WERI-Rb-1 (cell line): ENCODE results near the gene TMEM25.

Experiments used
- DNase-seq: peaks from one replicate; pipeline ENCODE4 v3.0.0-alpha.2; 2020
- H3K27ac ChIP-seq: fragments of 250-450 bp; sonication (Bioruptor Pico); 2 replicates; pipeline ENCODE4 v1.5.1; 2020; ENCODE audit warnings: mild to moderate bottlenecking, moderate library complexity
- H3K27me3 ChIP-seq: fragments of 250-450 bp; sonication (Bioruptor Pico); 2 replicates; pipeline ENCODE4 v1.5.1; 2021; ENCODE audit warnings: mild to moderate bottlenecking, low read depth, moderate library complexity; ENCODE audit not compliant: insufficient read depth, severe bottlenecking
- H3K36me3 ChIP-seq: fragments of 250-450 bp; sonication (Bioruptor Pico); 2 replicates; pipeline ENCODE4 v1.5.1; 2020; ENCODE audit warnings: mild to moderate bottlenecking, moderate library complexity
- H3K4me3 ChIP-seq: 2 replicates; pipeline ENCODE4 v1.5.1; 2011; ENCODE audit warnings: low read depth, mild to moderate bottlenecking, control low read depth, low read length
- H3K9me3 ChIP-seq: fragments of 250-450 bp; sonication (Bioruptor Pico); 2 replicates; pipeline ENCODE4 v1.5.1; 2021; ENCODE audit warnings: mild to moderate bottlenecking, moderate library complexity; ENCODE audit not compliant: severe bottlenecking
- CTCF ChIP-seq: IDR thresholded peaks from 2 replicates; pipeline ENCODE4 v1.5.1; 2011; ENCODE audit warnings: low read depth, mild to moderate bottlenecking, control low read depth, inconsistent platforms, low read length

The TMEM25 gene

GRCh38 chr11:118521892-118522311, 9.1 kb upstream of the TMEM25 start:
- DNase-seq = no peak
- H3K27ac ChIP-seq = no peak overlapping the region
- H3K27me3 ChIP-seq = no peaks in the 10 kb centered on the region
- no peaks in the 10 kb centered on the region for H3K9me3 ChIP-seq
- no peak overlapping the region for H3K4me3 ChIP-seq
- H3K36me3 ChIP-seq = peaks cover 80% of the 10 kb centered on the region
- TF ChIP-seq CTCF = no peak

GRCh38 chr11:118522571-118523072, 8.4 kb upstream of the TMEM25 start:
- peak; percentile 48 for DNase-seq
- Histone ChIP-seq H3K27ac (no peak overlapping the region), H3K36me3 (peaks cover 81% of the 10 kb centered on the region)

GRCh38 chr11:118524356-118524755, 6.6 kb upstream of the TMEM25 start:
- no peaks in the 10 kb centered on the region for H3K9me3 ChIP-seq
- no peaks in the 10 kb centered on the region for H3K27me3 ChIP-seq
- peaks cover 68% of the 10 kb centered on the region for H3K36me3 ChIP-seq
- TF ChIP-seq CTCF = no peak
- no peak overlapping the region for H3K27ac ChIP-seq
- H3K4me3 ChIP-seq = no peak overlapping the region
- DNase-seq = no peak

More at GRCh38 chr11:118522571-118523072, 8.4 kb upstream of the TMEM25 start:
- Histone ChIP-seq H3K27me3 (no peaks in the 10 kb centered on the region), H3K9me3 (no peaks in the 10 kb centered on the region), H3K4me3 (no peak overlapping the region)
- TF ChIP-seq CTCF = peak; percentile 80

GRCh38 chr11:118524757-118525470, 6.1 kb upstream of the TMEM25 start:
- no peak for TF ChIP-seq CTCF
- Histone ChIP-seq H3K27me3 (no peaks in the 10 kb centered on the region), H3K4me3 (no peak overlapping the region), H3K9me3 (no peaks in the 10 kb centered on the region), H3K36me3 (peaks cover 62% of the 10 kb centered on the region), H3K27ac (no peak overlapping the region)
- DNase-seq = no peak

- H3K4me3 ChIP-seq = no peak overlapping the region
- peaks cover 47% of the 10 kb centered on the region for H3K36me3 ChIP-seq
- no peak for TF ChIP-seq CTCF
- DNase-seq = no peak
- H3K27ac ChIP-seq = no peak overlapping the region
- H3K27me3 ChIP-seq = no peaks in the 10 kb centered on the region
- H3K9me3 ChIP-seq = no peaks in the 10 kb centered on the region
Measured at GRCh38 chr11:118526688-118527087, 4.3 kb upstream of the TMEM25 start.
